HG02642 (cell line): Measurements from ENCODE around the gene CEP295NL.
"Not testable (repeated sequence)": the region's sequence is repeated elsewhere in the genome, so short reads cannot be mapped to it uniquely, and the experiment has no call there.

Source experiments
- ATAC-seq: cut with Tn5 transposase; IDR thresholded peaks from one replicate; pipeline ENCODE4 v1.9.1; 2021; ENCODE audit warnings: mild to moderate bottlenecking; ENCODE audit not compliant: unreplicated experiment, poor library complexity

CEP295NL gene

DNA sequence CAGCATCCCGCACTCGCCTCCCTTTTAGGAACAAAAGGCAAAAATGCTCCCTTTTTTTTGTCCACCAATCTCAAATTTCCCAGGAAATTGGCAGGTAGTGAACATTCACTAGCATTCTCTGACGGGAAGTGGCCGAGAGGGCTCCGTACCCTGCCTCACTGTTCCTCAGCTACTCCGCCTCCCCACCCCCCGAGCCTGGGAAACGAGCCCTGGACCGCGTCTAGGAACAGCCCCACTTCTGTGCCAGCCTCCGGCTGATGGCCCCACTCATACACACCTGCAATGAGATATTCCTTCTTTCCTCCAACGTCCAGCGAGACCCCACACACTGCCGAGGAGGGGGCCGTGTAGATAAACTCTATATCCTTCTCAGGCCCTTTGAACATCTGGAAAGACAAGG is 32.4 kb downstream of the CEP295NL start:
- ATAC-seq: no peak

- ATAC-seq: no peak
Observed at GRCh38 chr17:78868391-78868790, 34.6 kb downstream of the CEP295NL start.

- not testable (repeated sequence) for ATAC-seq
Observed at GRCh38 chr17:78867046-78867445, 36.0 kb downstream of the CEP295NL start.

GRCh38 chr17:78865682-78866390 is 37.2 kb downstream of the CEP295NL start:
- ATAC-seq: no peak

- no peak for ATAC-seq
Observed at GRCh38 chr17:78864117-78864516, 38.9 kb downstream of the CEP295NL start.

DNA sequence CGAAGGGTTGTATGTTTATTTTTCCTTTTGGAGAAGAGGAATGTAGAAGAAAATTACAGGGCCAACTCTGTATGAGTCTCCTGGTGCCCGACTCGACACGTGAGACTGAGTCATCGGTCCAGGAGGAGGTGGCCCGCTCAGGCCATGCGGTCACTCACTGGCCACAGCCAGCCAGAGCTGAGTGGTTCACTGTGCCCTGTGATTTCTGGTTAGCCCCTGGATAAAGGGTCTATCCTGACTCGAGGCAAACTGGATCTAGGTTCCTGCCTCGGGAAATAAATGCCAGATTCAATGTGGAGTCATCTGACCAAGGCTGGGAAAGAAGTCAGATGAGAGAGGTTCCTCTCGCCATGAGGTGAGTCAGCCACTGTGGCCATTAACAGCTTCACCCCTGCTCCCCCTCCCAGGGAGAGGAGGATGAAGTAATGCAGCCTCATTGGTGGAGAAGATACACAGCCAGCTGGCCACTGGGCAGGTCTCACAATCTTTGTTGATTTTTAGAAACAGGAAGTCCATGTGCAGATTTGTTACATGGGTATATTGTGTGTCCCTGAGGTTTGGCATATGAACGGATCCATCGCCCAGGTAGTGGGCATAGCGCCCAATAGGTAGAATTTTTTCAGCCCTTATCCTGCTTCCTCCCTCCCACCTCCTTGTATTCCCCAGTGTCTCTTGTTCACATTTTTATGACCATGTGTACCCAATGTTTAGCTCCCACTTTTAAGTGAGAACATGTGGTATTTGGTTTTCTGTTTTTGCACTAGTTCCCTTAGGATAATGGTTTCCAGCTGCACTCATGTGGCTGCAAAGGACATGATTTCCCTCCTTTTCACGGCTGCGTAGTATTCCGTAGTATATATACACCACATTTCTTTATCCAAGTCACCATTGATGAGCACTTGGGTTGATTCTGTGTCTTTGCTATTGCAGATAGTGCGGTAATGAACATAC is 40.7 kb downstream of the CEP295NL start:
- no peak for ATAC-seq

- ATAC-seq: no peak
Observed at GRCh38 chr17:78861229-78861628, 41.8 kb downstream of the CEP295NL start.

GRCh38 chr17:78859051-78859450 is 44.0 kb downstream of the CEP295NL start:
- no peak for ATAC-seq

DNA sequence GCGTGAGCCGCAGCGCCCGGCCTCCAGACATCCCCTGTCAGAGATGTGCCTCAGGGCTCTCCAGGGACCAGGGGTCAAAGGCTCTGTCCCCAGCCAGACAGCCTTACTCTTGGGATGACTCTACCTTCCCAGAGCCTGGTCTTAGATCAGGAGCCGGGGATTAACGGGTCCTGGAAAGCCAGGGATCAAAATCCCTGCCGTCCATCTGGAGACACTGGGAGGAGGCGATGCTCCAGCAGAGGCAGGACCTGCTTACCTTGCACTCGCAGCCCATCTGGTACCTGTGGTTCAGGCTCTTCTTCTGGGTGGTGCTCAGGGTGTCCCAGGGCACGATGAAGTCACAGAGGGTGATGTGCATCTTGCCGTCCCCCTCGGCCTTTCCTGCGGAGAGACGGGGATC is 45.7 kb downstream of the CEP295NL start:
- ATAC-seq: no peak

DNA sequence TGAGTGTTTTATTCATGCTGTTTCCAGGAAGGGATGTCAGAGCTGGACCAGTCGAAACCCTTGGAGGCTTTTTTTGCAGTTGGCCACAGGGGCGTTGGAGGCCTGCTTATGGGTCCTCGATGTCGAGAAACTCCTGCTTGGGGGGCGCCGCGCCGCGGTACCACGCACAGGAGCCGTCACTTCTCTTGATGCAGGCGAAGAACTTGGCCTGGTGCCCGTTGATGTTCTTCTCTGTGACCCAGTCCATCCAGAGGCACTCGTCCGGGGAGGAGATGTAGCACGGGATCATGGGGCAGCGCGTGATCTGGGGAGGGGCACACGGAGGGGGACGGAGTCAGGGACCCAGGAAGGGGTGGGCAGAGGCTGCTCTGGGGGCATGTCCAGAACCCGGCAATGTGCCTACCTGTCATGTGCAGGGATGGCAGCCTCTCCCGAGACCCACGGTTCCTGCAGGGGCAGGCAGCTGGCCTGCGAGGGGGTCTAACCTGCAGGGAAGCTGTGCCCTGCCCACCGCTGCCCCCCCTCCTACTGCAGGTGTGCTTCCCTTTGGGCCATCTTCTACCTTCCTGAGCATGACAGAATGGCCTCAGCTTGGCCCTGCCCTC is 47.3 kb downstream of the CEP295NL start:
- ATAC-seq: no peak

GRCh38 chr17:78854508-78854907 is 48.5 kb downstream of the CEP295NL start:
- no peak for ATAC-seq

DNA sequence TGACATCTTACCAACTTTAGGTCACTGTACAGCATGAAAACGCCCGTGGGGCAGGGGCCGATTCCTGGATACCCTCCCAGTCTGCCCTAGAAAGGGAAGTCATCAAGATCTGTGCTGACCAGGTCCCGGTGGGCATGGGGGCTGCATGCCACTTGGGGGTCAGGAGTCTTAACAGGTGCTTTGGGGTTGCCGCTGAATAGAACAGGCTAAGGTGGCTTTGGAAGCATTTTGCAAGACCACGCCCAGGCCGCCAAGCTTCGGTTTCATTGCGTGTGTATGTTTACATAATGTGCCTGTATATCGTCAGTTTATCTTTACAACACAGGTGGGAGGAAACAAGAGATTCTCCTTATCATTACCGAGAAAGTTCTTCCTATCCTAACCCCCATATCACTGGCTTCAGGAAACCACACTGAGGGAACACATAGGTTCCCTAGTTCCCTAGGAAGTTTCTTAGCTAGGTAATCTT is 49.0 kb downstream of the CEP295NL start:
- ATAC-seq: no peak

DNA sequence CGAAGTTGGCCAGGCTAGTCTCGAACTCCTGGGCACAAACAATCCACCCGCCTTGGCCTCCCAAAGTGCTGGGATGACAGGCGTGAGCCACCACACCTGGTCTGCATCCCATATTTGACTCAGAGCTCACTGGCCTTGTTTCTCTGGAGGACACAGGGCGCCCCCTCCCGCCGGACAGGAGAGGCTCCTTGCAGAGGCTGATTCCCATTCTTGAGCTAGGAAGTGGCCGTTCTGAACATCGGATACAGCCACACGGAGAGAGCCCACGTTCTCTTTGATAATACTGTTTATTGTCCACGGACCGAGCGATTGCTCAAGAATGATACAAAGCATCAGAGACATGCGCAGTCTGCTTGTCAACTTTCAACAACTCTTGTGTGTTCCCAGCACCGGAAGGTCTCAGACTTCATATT is 50.3 kb downstream of the CEP295NL start:
- no peak for ATAC-seq

DNA sequence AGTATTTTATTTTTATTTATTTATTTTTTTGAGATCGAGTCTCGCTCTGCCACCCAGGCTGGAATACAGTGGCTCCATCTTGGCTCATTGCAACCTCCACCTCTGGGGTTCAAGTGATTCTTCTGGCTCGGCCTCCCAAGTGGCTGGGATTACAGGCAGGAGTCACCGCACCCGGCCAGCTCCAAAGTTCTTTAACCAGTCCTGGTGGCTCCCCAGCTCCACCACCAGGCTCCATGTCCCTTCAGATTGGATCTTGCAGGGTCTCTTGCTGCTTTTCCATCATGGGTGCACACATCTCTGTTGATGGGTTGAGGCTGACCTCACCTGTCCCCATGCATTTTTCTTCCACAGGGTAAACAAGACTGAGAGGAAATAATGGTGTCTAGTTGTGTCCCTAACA is 54.0 kb downstream of the CEP295NL start:
- ATAC-seq: no peak

DNA sequence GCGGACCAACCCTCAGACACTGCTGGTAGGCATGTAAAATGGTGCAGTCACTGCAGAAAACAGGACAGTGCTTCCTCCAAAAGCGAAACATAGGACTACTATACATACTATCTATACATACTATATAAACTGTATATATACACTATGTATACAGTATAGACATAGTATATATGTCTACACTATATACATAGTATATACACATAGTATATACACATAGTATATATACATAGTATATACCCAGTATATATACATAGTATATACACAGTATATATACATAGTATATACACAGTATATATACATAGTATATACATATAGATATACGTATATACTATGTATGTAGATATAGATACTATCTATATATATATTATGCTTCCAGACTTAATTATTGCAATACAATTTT is 55.9 kb downstream of the CEP295NL start:
- no peak for ATAC-seq

DNA sequence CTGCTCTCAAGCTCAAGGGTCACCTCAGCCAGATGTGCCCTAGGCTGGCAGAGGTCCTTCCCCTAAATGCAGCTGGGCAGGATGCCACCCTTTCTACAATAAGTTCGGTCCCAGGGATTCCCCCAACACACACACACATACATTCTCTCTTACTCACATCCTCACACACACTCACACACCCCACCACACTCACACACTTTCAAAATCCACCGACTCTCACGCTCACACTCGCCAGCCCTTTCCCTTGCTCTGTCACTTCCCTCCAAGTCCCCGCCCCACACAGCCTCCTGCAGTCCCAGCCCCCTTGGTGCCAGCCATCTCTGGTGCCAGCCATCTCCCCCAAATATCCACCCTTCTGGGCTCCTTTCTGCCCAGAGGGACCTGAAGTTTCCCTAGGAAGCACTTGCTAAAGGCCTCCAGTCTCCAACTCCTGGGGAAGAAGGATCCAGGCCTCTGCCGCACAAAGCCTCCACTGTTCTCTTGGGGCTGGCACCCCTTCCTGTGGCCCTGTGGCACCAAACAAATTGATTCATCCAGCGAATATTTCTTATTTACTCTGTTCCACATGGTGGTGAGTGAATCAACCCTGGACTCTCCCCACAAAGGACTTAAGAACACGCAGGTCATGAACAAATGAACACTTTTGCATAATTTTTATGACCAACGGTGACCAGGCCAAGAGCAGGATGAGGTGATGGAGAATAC is 58.5 kb downstream of the CEP295NL start:
- ATAC-seq: no peak

DNA sequence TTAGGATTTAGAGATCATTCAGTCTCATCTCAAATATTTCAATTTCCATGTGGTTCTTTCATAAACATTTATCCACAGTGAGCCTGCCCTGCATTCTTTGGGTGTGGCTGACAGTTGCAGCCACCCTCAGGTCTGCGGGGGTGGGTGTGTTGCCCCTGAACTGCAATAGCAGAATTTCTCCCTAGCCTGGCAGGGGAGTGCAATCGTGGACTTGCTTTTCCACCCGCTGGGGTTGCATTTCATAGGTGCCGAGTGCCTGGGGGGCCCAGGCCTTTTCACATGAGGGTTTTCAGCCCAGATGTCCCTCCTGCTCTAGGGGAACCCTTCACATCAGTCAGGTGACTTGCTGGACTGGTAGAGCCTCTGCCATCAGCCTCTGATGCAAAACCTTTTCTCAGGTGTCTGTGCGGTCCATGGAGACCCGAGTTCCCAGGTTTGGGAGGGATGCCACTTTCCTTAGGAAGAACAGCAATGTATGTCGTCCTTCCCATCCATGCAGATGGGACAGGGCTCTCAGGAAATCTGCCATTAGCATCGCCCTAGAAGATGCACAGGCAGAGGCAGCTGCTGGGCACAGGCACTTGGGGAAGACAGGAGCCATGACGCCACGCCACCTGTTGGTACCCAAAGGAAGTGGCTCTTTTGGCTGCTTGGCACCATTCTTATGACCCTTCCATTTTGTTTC is 60.0 kb downstream of the CEP295NL start:
- ATAC-seq: no peak

DNA sequence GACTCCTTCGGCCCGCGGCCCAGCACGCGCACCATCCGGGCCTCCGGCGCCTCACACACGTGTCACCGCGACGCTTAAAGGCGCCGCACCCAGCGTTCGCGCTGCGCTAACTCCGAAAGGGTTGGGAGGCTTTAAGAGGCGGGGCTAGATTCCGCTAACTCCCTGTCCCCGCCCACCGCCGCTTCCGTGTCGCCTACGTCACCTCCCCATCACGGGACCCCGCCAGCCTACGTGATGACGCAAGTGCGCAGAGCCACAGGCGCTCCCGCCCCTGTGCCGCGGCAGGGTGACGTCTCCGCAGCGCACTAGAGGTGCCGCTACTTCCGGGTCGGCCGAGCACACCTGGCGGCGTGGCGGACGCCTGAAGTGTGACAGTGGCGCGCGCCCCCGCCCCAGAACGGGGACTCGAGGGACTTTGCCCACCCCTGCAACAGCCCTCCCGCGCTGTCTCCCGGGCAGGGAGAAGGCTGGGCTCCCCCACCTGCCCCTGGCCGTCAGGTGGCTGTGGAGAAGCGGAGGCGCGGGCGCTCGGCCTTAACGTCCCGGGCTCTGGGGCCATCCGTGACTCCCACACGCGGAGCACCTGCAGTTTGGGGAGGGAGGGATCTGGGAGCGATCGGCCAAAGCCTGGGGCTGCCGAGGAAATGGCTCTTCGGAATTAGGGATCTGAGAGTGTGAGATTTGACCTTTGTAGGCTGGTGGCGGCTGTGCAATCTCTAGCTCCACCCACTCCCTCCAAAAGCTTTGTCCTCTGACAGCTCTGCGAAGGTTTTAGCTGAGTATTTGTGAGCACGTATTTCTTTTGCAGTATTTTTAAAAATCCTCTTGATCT is 62.0 kb downstream of the CEP295NL start, which contains the start of gene USP36:
Gene USP36 (minus strand): TSS at position 35 of the 832 bp plus-strand sequence. CDS start 4,451 bp downstream, outside the sequence.
- peak; percentile 90 for ATAC-seq
